GM12878 (cell line): Measurements from ENCODE around the gene ZNF407. TPM values are rescaled to one million over a fixed set of nuclear protein-coding genes. Genes with fewer than 3 reads are reported as not detected.

Experiments used
- ATF2 ChIP-seq: IDR thresholded peaks from 2 replicates; pipeline ENCODE4 v1.6.1; 2012; ENCODE audit warnings: low read length, inconsistent platforms
- ATF3 ChIP-seq: IDR thresholded peaks from 2 replicates; pipeline ENCODE4 v1.6.1; 2011; ENCODE audit warnings: low read depth, mild to moderate bottlenecking, low read length, moderate library complexity, borderline replicate concordance; ENCODE audit errors: extremely low read depth
- BCL11A ChIP-seq: IDR thresholded peaks from 2 replicates; pipeline ENCODE4 v1.6.1; 2011; ENCODE audit warnings: low read depth, low read length
- BCL3 ChIP-seq: IDR thresholded peaks from 2 replicates; pipeline ENCODE4 v1.6.1; 2011; ENCODE audit warnings: borderline replicate concordance, low read depth, mild to moderate bottlenecking, moderate library complexity, low read length; ENCODE audit not compliant: insufficient read depth, poor library complexity, severe bottlenecking
- CEBPZ ChIP-seq: fragments of 150-350 bp; IDR thresholded peaks from 2 replicates; pipeline ENCODE4 v1.6.1; 2016; ENCODE audit warnings: low read depth, low read length
- FOXM1 ChIP-seq: IDR thresholded peaks from 2 replicates; pipeline ENCODE4 v1.6.1; 2012; ENCODE audit warnings: low read depth, mild to moderate bottlenecking, inconsistent platforms, low read length, moderate library complexity
- HDAC6 ChIP-seq: fragments of 200-600 bp; sonication (generic); IDR thresholded peaks from one replicate; pipeline ENCODE4 v1.8.0; 2017; ENCODE audit warnings: antibody characterized with exemption; ENCODE audit not compliant: unreplicated experiment
- IRF4 ChIP-seq: IDR thresholded peaks from 2 replicates; pipeline ENCODE4 v1.6.1; 2011; ENCODE audit warnings: low read depth, low read length
- KAT2A ChIP-seq: conservative IDR thresholded peaks from 2 replicates; pipeline ENCODE4 v1.6.1; 2011; ENCODE audit warnings: low read depth, low read length; ENCODE audit not compliant: control insufficient read depth
- LARP7 ChIP-seq: fragments of 450-650 bp; IDR thresholded peaks from 2 replicates; pipeline ENCODE4 v1.6.1; 2017; ENCODE audit warnings: mild to moderate bottlenecking
- MEF2A ChIP-seq: IDR thresholded peaks from 2 replicates; pipeline ENCODE4 v1.6.1; 2011; ENCODE audit warnings: low read depth, mild to moderate bottlenecking, low read length, moderate library complexity; ENCODE audit not compliant: insufficient read depth
- MLLT1 ChIP-seq: fragments of 450-650 bp; IDR thresholded peaks from 2 replicates; pipeline ENCODE4 v1.6.1; 2016; ENCODE audit warnings: mild to moderate bottlenecking
- PAX5 ChIP-seq: IDR thresholded peaks from 2 replicates; pipeline ENCODE4 v1.6.1; 2011; ENCODE audit warnings: low read depth, low read length, borderline replicate concordance
- YY1 ChIP-seq: IDR thresholded peaks from 2 replicates; pipeline ENCODE4 v1.6.1; 2011; ENCODE audit warnings: low read depth, mild to moderate bottlenecking, low read length
- ZNF217 ChIP-seq: fragments of 450-650 bp; IDR thresholded peaks from 2 replicates; pipeline ENCODE4 v1.6.1; 2017; ENCODE audit warnings: antibody characterized with exemption, mild to moderate bottlenecking
- ZNF274 ChIP-seq: IDR thresholded peaks from one replicate; pipeline ENCODE4 v1.8.0; 2011; ENCODE audit not compliant: insufficient read length, insufficient read depth
- ZSCAN29 ChIP-seq: fragments of 450-650 bp; IDR thresholded peaks from 2 replicates; pipeline ENCODE4 v1.6.1; 2017; ENCODE audit warnings: mild to moderate bottlenecking, moderate library complexity
- polyA plus RNA-seq, 11 experiments: library from polyadenylated mRNA; depleted of rRNA in 4 of 11; unstranded in 6 of 11; stranded (reverse) in 5 of 11; fragments of >200 nt; fragmentation: Nextera tagmentation in 4 of 11; fragmentation: Illumina TruSeq in 1 of 11; extraction: Ambion mirVana in 4 of 11; extraction: Trizol in 1 of 11; gene quantifications; 1 replicate in 1 of 11; 2 replicates in 10 of 11; pipeline versions ENCODE4 v1.2.1 to v1.2.3, GENCODE V29; 2011 to 2016; ENCODE audit warnings: inconsistent platforms in 2 of 11, missing spikeins in 2 of 11, low read depth in 1 of 11
- total RNA-seq, 4 experiments: library from RNA; depleted of rRNA in 3 of 4; stranded (reverse); fragments of >200 nt in 3 of 4; fragmentation: Illumina TruSeq in 1 of 4; extraction: Trizol in 1 of 4; gene quantifications; 2 replicates each; pipeline versions ENCODE4 v1.2.1 to v1.2.3, GENCODE V29; 2013 to 2021
- TF ChIP-seq, protein P1 (sequence below): fragments of 450-650 bp; formaldehyde crosslinking; IDR thresholded peaks from 2 replicates; pipeline ENCODE4 v1.4.0; 2020; ENCODE audit warnings: mild to moderate bottlenecking, moderate library complexity

Gene ZNF407
- total and polyA plus RNA-seq, 10 of the 15 experiments (the other 5 are each of a cell fraction or from before 2014, with no cell fraction given), result 0.69 to 11.6 (median 5.3) TPM

DNA sequence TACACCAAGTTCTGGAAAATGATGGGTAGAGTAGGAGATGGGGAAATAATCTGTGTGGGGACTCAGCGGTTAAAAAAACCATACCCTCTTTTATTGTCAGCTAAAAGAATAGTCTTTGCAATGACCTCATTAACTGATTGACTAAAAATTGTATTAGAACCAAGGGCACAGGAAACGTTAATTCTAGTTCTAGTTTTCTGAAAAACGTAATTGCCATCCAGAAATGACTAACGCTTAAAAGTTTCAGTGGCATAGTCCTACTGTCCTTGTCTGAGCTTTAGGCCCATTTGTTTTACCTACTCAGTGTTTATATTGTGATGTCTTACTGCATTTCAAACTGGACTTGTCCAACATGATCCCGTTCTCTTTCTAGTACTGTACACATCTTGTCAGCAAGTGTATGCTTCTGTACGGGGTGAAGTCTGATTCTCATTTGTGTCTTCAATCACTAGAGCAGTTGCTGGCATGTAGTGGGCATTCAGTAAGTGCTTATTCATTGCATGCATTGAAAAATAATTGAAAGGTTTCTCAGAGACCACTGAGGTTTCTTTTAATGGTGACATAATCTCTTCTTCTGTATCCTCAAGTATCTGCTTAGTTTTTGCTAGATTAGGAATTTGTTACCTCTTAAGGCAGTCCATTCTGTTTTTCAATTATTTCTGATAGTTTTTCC, 81.5 kb downstream of the ZNF407 start (continued):
- TF ChIP-seq BCL3 (no peak), ATF3 (no peak), CEBPZ (no peak), BCL11A (peak; percentile 83), ZNF217 (peak; percentile 80; the same call in 1 of the 2 replicates), YY1 (no peak), ZSCAN29 (no peak), IRF4 (peak; percentile 79), ATF2 (peak; percentile 91), LARP7 (no peak), ZNF274 (no peak), FOXM1 (peak; percentile 77; the same call in 1 of the 2 replicates), KAT2A (no peak), PAX5 (0 out of 2 replicates have a peak, but pooled peaks have one; percentile 26), MLLT1 (no peak), MEF2A (0 out of 2 replicates have a peak, but pooled peaks have one; percentile 40), HDAC6 (no peak)
- TF ChIP-seq, protein P1, sequence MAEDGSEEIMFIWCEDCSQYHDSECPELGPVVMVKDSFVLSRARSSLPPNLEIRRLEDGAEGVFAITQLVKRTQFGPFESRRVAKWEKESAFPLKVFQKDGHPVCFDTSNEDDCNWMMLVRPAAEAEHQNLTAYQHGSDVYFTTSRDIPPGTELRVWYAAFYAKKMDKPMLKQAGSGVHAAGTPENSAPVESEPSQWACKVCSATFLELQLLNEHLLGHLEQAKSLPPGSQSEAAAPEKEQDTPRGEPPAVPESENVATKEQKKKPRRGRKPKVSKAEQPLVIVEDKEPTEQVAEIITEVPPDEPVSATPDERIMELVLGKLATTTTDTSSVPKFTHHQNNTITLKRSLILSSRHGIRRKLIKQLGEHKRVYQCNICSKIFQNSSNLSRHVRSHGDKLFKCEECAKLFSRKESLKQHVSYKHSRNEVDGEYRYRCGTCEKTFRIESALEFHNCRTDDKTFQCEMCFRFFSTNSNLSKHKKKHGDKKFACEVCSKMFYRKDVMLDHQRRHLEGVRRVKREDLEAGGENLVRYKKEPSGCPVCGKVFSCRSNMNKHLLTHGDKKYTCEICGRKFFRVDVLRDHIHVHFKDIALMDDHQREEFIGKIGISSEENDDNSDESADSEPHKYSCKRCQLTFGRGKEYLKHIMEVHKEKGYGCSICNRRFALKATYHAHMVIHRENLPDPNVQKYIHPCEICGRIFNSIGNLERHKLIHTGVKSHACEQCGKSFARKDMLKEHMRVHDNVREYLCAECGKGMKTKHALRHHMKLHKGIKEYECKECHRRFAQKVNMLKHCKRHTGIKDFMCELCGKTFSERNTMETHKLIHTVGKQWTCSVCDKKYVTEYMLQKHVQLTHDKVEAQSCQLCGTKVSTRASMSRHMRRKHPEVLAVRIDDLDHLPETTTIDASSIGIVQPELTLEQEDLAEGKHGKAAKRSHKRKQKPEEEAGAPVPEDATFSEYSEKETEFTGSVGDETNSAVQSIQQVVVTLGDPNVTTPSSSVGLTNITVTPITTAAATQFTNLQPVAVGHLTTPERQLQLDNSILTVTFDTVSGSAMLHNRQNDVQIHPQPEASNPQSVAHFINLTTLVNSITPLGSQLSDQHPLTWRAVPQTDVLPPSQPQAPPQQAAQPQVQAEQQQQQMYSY (CRISPR knock-in tag), result no peak
